PC-3 (cell line): Measurements from ENCODE around the gene LCLAT1. TPM values are rescaled to one million over a fixed set of nuclear protein-coding genes. Genes with fewer than 3 reads are reported as not detected.

ENCODE experiments used
- ATAC-seq: fragments of 200-7000 bp; cut with Tn5 transposase; 2 replicates; pipeline ENCODE4 v1.9.1; 2020; ENCODE audit warnings: mild to moderate bottlenecking, moderate library complexity
- BruUV-seq: library from RNA; stranded (reverse); fragments of 400-500 nt; replicated peaks from 2 replicates; lab custom pipeline; 2021; lab: Mats Ljungman, UMichigan
- CTCF ChIA-PET: fragments of 300-600 bp; sonication (Branson Sonifier 250); formaldehyde crosslinking; loops from one replicate; lab custom pipeline; 2022; ENCODE audit warnings: antibody characterized with exemption; lab: Charles Lee
- POLR2A ChIA-PET: fragments of 300-600 bp; sonication (Branson Sonifier 250); formaldehyde crosslinking; loops from one replicate; lab custom pipeline; 2022; ENCODE audit warnings: antibody characterized with exemption; ENCODE audit not compliant: unreplicated experiment; lab: Charles Lee
- DNase-seq: peaks from one replicate; pipeline ENCODE4 v3.0.0-alpha.2; 2015
- H2AFZ ChIP-seq: fragments of 300-600 bp; sonication (generic); 2 replicates; pipeline ENCODE4 v1.6.0; 2016; ENCODE audit warnings: antibody characterized with exemption, low read length
- H3F3A ChIP-seq: fragments of 300-600 bp; sonication (generic); one replicate; pipeline ENCODE4 v1.6.0; 2017; ENCODE audit warnings: antibody characterized with exemption, low read length, control low read depth, mild to moderate bottlenecking; ENCODE audit not compliant: unreplicated experiment
- H3K27ac ChIP-seq: fragments of 300-600 bp; sonication (generic); 2 replicates; pipeline ENCODE4 v1.5.1; 2016; ENCODE audit warnings: mild to moderate bottlenecking, low read length
- H3K27me3 ChIP-seq: fragments of 300-600 bp; sonication (generic); 2 replicates; pipeline ENCODE4 v1.6.1; 2016; ENCODE audit warnings: low read length, mixed read lengths
- H3K36me3 ChIP-seq: fragments of 300-600 bp; sonication (generic); 2 replicates; pipeline ENCODE4 v1.6.1; 2016; ENCODE audit warnings: low read depth, mixed run types, low read length, mixed read lengths
- H3K4me1 ChIP-seq: fragments of 300-600 bp; sonication (generic); 2 replicates; pipeline ENCODE4 v1.5.1; 2016; ENCODE audit warnings: low read length; ENCODE audit not compliant: insufficient read depth
- H3K4me2 ChIP-seq: fragments of 300-600 bp; sonication (generic); 2 replicates; pipeline ENCODE4 v1.6.0; 2016; ENCODE audit warnings: low read length
- H3K4me3 ChIP-seq: fragments of 300-600 bp; sonication (generic); 2 replicates; pipeline ENCODE4 v1.5.1; 2016; ENCODE audit warnings: mild to moderate bottlenecking, low read length, mixed read lengths
- H3K79me2 ChIP-seq: fragments of 300-600 bp; sonication (generic); 2 replicates; pipeline ENCODE4 v1.6.1; 2017; ENCODE audit warnings: low read length, mixed read lengths
- H3K9ac ChIP-seq: fragments of 300-600 bp; sonication (generic); 2 replicates; pipeline ENCODE4 v1.6.0; 2016; ENCODE audit warnings: mild to moderate bottlenecking, low read length
- H3K9me2 ChIP-seq: fragments of 300-600 bp; sonication (generic); replicated peaks from 2 replicates; pipeline ENCODE4 v1.6.1; 2016; ENCODE audit warnings: mixed run types, low read length, mixed read lengths
- H3K9me3 ChIP-seq: fragments of 300-600 bp; sonication (generic); 2 replicates; pipeline ENCODE4 v1.6.1; 2016; ENCODE audit warnings: low read length, mixed read lengths
- H4K20me1 ChIP-seq: fragments of 300-600 bp; sonication (generic); 2 replicates; pipeline ENCODE4 v1.6.1; 2016; ENCODE audit warnings: low read length, mixed read lengths
- CTCF ChIP-seq: fragments of 300-600 bp; sonication (generic); conservative IDR thresholded peaks from 2 replicates; pipeline ENCODE4 v1.5.1; 2017; ENCODE audit warnings: antibody characterized with exemption, low read depth, mild to moderate bottlenecking, low read length
- EZH2 ChIP-seq: fragments of 300-600 bp; sonication (generic); IDR thresholded peaks from one replicate; pipeline ENCODE4 v1.6.1; 2017; ENCODE audit warnings: antibody characterized with exemption, mild to moderate bottlenecking, low read length; ENCODE audit not compliant: unreplicated experiment
- EZH2phosphoT487 ChIP-seq: fragments of 300-600 bp; sonication (generic); IDR thresholded peaks from 2 replicates; pipeline ENCODE4 v1.6.1; 2018; ENCODE audit warnings: mild to moderate bottlenecking, antibody characterized with exemption, low read length, borderline replicate concordance
- intact Hi-C: fragments of 100-400 bp; cut with micrococcal nuclease; formaldehyde crosslinking; loops from 2 replicates; pipeline ENCODE4 v1.9.0; 2023
- total RNA-seq: library from RNA; depleted of rRNA; stranded (reverse); fragments of >200 nt; gene quantifications from 2 replicates; pipeline ENCODE4 v1.2.3, GENCODE V29; 2014

Gene LCLAT1
- total RNA-seq, 1 experiment from 2014 or later, result 22.0 TPM

GRCh38 chr2:30410217-30410616 lies 36.8 kb upstream of the LCLAT1 start:
- no peak overlapping the region for H2AFZ ChIP-seq
- DNase-seq, result peak; percentile 64
- H3K9ac ChIP-seq, result no peak overlapping the region
- H3K4me3 ChIP-seq, result no peak overlapping the region
- TF ChIP-seq EZH2phosphoT487 (no peak), CTCF (no peak), EZH2 (no peak)
- H3K36me3 ChIP-seq, result no peaks in the 10 kb centered on the region
- POLR2A ChIA-PET, result no interaction called here
- no peaks in the 10 kb centered on the region for H3K9me2 ChIP-seq
- no peaks in the 10 kb centered on the region for H4K20me1 ChIP-seq
- no peak overlapping the region for H3K4me2 ChIP-seq
- intact Hi-C loops, result no loop called here
- peak; percentile 53; the same call in 1 of the 2 replicates for ATAC-seq
- H3K79me2 ChIP-seq, result no peaks in the 10 kb centered on the region
- no peak overlapping the region for H3K27ac ChIP-seq
- no peaks in the 10 kb centered on the region for H3F3A ChIP-seq
- CTCF ChIA-PET, result no interaction called here
- no peaks in the 10 kb centered on the region for H3K9me3 ChIP-seq
- H3K27me3 ChIP-seq, result no peaks in the 10 kb centered on the region; the same call in 1 of the 2 replicates
- no TSS peak for BruUV-seq
- H3K4me1 ChIP-seq, result peaks cover 11% of the 10 kb centered on the region

- H3K27ac ChIP-seq, result no peak overlapping the region
Observed at GRCh38 chr2:30412047-30412683, 34.9 kb upstream of the LCLAT1 start.

More at GRCh38 chr2:30412047-30412683, 34.9 kb upstream of the LCLAT1 start:
- H3K27me3 ChIP-seq, result no peaks in the 10 kb centered on the region
- no peaks in the 10 kb centered on the region for H4K20me1 ChIP-seq
- ChIA-PET POLR2A (no interaction called here), CTCF (no interaction called here)
- no peaks in the 10 kb centered on the region for H3K36me3 ChIP-seq
- ATAC-seq (no peak), DNase-seq (no peak)
- no peak overlapping the region for H2AFZ ChIP-seq
- peaks cover 11% of the 10 kb centered on the region for H3K4me1 ChIP-seq
- no peak overlapping the region for H3K4me2 ChIP-seq
- BruUV-seq, result no TSS peak
- intact Hi-C loops, result no loop called here
- no peaks in the 10 kb centered on the region for H3K79me2 ChIP-seq
- no peak overlapping the region for H3K9ac ChIP-seq
- H3F3A ChIP-seq, result no peaks in the 10 kb centered on the region
- no peaks in the 10 kb centered on the region for H3K9me2 ChIP-seq
- H3K4me3 ChIP-seq, result no peak overlapping the region
- H3K9me3 ChIP-seq, result no peaks in the 10 kb centered on the region
- no peak for TF ChIP-seq EZH2phosphoT487
- TF ChIP-seq CTCF, result no peak
- no peak for TF ChIP-seq EZH2
